HG03457 (cell line): ENCODE results near the gene SLC39A12.
A peak's percentile ranks its signal among the peaks of the same experiment; 100 is the strongest.

Experiments used
- ATAC-seq: cut with Tn5 transposase; IDR thresholded peaks from one replicate; pipeline ENCODE4 v1.9.1; 2021; ENCODE audit warnings: moderate number of reproducible peaks; ENCODE audit not compliant: unreplicated experiment

SLC39A12 gene

DNA sequence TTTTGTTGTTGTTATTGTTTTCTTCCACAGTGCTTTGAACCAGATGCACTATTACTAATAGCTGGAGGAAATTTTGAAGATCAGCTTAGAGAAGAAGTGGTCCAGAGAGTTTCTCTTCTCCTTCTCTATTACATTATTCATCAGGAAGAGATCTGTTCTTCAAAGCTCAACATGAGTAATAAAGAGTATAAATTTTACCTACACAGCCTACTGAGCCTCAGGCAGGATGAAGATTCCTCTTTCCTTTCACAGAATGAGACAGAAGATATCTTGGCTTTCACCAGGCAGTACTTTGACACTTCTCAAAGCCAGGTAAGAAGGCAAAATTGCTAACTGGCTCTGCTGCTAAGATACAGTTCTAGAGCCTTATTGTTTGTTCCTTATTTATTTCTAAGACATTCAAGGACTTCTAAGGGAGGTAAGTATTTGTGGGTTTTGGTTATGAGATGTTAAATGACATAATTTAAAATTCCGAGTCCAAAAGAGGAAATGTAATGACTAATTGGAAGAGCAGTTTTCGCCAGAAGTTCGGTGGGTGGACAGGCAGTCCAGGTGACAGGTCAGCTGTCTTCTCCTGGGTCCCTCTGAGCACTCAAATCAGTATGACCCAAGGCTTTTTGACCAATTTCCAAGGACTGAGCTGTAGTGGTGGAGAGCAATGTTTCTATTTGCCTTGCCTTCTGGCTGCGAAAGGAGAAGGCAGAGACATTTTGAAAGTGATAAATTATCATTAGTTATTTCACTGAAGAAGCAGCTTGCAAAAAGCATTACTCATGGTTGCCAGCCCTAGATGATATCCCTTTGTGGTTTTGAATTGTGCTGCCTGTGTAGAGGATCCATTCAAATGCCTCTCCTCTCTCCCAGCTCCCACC is 10.1 kb downstream of the SLC39A12 start:
- ATAC-seq = no peak

DNA sequence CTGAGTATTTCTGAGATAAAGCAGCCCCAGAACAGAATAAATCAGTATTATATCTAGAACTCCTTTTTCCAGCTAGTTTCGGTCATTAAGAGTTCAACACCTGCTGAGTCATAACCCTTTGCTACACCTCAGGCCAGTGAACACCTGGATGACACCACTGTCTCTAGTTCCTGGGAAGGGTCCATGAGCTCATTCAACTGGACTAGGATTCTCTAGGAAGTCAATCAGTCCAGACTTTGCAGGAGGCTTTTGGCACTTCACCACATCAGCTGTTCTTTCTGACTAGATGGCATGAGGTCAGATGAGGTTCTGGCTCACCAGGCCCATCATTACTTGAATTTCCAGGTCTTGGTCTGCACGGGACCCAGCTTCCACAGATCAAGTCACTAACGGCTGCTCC is 11.7 kb downstream of the SLC39A12 start:
- ATAC-seq = no peak

DNA sequence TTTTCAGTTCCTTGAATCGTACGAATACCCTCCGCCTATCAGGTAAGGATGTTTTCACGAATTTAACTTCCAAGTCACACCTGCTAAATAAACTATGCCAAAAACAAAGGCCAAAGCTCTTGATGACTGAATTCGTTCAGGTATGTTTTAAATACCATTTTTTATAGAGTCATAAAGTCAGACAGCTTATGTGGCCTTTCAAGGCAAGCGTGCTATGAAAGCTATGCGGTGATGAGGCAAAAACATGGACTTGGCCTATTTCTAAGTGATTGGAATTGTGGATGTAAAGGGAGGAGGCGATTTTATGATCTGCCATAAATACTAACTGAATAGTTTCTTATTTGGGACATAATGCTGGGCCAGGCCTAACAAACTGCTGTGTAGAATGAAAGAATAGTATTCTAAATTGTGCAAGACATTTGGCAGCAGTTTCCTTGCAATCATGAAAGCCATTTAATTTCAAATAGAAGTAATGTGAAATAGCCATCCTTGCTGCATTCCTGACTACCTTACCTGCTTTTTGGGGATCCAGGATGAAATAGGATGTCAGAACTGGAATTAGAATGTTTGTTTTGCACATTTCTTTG is 14.0 kb downstream of the SLC39A12 start:
- ATAC-seq = no peak

DNA sequence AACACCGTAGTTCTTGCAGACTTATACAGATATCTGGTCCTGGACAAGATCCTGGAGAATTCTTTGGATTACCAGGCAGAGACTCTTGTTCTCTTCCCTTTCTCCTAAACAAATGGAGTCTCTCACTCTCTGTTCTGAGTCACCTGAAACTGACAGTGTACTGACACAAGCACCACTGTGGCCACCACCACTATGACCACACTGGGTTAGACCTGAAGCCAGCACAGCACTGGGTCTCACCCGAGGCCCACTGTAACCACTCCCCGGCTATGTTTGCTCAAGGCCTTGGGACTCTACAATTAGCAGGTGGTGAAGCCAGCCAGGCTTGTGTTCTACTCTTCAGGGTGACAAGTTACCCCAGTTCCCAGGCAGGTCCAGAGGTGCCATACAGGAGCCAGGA is 22.8 kb downstream of the SLC39A12 start:
- no peak for ATAC-seq

DNA sequence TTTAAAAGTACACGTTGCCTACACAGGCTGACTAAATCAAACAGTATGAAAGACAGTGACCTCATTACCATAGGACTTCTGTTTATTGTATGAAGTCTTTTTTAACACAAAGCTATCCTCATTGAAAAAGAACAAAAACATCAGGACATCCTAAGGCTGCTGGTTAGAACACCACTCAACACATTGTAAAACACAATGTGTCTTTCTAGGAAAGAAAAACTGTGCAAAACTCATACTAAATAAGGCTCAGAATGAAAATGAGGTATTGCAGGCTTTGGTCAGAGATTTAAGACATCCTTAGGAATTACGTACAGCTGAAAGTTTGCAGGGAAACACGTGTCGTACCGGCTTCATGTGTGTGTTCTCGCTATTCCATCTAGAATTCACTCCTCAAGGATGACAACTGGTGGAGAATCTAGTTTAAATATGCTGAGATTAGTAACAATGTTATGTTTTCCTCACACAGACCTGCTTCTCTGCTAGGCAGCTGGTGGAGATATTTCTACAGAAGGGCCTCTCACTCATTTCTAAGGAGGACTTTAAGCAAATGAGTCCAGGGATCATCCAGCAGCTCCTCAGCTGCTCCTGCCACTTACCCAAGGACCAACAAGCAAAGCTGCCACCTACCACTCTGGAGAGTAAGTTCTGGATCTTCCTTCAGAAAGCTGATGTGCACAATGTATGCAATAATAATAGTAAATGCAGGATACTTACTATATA is 29.3 kb downstream of the SLC39A12 start:
- no peak for ATAC-seq

DNA sequence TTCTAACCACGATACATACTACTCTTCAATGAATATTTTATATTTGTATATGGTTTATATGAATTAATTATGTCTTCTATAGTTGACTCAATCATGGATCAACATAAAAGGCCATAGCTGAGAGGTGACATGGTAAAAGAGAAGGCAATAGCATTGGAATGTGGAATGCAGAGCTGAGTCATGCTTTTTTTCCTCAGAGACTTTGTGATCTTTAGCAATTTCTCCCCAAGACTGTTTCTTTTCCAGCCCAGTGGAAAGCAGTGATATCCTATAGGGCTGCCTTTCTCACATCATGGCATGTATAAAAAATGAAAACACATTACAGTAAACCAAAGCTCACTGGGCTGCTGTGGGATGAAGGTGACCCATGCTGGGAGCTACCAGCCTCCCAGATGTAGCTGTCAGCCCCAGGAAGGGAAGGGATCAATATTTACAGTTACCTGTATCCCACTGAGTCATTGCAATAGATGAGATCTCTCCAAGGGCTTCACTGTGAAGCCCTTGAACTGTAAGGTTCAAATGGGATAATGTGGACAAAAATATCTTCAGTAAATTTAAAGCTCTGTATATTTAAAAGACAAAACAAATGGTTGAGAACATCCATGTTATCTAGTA is 30.2 kb downstream of the SLC39A12 start:
- ATAC-seq = no peak

DNA sequence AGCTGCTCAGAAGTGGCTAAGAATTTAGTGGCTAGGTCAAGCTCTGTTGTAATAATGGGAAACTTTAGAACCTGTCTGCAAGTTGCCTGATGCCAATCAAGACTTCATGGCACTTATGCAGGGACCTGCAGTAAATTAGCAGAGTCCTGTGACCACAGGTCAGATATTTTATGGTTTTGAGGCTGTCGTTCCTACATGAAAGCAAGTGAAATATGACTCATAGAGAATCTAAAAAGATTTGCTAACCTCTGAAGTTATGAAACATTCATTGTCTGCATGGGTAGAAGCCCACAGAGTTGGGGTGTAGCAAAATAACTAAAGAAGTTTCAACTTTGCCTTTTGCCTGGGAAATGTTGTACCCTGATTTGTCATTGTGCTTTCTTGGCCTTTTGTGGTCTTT is 32.3 kb downstream of the SLC39A12 start:
- peak; percentile 78 for ATAC-seq

DNA sequence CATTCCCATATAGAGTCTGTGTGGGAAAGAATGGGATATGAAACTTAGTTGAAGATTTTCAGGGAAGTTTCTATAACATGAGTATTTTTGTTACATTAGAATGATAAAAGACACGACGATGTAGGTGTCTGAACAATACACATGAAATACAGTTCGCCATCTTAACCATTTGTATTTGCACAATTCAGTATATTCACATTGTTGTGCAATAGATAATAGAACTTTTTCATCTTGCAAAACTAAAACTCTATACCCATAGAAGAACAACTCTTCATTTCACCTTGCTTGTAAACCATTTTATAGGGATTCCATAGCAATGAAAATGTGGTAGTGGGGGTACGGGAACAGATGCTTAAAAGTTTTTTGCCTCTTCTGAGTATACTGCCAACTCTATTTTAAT is 32.8 kb downstream of the SLC39A12 start:
- no peak for ATAC-seq

DNA sequence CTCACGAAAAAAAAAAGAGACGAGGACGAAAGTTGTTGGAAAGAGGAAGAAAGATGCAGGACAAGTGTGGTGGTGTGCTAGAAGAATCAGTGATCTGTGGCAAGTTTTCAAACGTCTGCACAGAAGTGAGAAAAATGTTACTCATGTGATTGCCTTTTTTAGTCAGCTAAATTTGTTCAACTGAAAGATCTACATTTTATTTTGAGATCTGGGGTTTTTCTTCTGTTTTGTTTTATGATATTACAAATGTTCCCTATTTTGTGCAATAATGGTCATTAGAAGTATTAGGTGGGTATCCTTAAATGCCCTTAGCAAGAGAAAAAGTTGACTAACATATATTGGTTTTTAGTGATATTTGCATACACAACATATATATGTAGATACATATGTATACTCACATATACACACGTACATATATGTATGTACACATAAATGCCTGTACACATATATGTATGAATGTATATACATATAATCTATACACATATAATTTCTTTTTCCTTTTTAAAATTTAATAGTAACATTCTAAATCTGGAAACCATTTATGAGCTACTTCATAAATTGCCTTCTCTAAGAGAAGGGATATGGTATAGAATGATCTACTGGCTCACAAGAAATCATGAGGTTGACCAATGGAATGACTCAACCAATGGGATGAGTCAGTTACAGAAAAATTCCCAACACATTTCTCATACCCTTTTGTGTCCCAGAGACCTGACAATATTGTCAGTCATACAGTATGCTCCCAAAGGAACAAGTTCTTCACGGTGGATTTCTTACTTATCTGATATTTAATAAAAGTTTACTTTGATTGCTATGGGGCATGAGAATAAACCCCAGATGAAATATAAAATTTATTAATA is 38.4 kb downstream of the SLC39A12 start:
- peak; percentile 76 for ATAC-seq

DNA sequence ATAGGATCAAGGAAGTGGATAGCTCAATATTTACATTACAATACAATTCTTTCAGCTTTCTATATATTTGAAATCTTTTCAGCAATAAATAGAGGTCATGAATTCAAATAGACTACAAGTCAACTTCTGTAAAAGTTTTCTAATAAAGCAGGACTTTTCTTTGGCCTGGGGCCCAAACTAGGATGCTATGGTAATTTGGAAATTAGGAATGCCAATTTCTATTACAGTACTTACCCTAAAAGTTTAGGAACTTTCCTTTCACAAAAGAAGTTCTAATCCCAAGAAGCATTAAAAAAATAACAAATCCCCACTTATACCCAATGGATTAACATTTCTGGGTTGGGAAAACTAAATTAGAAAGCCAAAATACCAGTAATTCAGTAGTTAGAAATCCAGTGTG is 40.5 kb downstream of the SLC39A12 start:
- no peak for ATAC-seq

DNA sequence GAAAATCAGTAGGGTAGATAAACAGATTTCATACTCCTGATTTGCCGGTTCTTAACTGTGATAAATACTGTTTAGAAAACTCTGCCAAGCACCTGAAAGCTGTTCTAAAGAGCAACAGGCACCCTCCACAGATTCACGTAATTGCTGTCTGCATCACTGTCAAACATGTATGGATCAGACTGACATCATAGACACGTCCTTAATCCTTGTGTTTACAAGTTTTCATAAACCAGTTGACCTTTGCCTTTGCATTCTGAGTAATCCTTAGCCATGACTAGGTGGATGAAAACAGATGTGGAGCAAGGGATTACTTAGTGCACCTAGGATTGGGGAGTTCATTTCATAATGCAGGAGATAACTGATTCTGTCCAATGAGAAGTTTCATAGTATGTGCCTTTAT is 41.6 kb downstream of the SLC39A12 start:
- ATAC-seq = no peak

DNA sequence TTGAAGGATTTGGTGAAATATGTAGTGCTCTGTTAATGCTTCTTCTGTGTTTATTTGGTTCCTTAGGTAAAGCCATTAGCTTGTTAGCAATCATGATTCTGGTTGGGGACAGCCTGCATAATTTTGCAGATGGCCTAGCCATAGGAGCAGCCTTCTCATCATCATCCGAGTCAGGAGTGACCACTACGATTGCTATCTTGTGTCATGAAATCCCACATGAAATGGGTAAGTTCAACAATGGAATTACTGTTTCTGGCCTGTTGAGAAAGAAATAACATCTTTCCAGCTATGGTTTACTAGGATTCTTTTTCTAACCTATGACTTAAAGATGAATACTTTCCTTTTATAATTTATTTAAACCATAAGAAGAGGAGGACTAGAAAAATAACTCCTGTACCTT is 48.9 kb downstream of the SLC39A12 start:
- no peak for ATAC-seq

DNA sequence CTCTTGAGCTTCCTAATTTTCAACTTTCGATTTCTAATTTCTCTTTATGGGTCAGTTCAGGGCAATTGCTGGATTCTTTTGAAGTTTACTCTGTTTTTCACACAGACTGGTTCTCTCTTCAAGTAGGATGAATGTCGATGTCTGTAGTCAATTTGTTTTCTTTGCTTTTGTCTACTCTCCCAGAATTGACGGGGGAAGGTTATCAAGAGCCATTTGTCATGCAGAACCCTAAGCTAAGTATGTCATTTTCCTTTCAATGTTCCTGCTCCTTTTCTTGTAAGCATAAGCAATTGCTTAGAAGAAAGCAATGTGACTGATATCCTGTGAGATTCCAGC is 53.7 kb downstream of the SLC39A12 start:
- no peak for ATAC-seq

DNA sequence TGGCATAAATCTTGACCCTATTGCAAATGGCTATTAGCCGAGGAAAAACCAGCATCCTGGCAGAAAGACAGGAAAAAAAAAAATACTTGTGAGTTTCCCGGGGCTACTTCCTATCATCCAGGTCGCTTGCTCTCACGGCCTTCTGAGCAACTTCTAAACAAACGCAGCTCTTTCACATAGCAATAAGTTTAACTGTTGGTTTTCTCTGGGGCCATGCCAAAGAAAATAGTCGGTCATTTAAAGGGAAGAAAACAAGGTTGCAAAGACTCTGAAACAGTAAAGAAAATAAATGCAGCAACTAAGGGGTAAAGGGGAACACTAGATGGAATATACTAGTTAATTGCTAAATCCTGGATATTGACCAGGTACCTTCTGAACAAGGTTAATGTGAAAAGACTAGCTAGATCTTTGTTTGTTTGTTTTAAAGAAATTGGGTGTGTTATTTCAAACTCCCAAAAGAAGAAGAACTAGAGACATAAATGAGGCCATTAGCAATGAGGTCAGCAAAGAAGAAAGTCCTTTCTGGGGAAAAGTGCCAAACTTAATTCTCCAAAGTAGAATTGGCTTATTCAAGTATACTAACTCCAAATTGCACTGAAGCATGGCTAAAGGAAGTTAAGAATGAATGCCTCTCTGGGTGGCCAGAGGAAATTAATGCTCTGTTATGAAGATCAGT is 54.2 kb downstream of the SLC39A12 start:
- ATAC-seq = no peak

DNA sequence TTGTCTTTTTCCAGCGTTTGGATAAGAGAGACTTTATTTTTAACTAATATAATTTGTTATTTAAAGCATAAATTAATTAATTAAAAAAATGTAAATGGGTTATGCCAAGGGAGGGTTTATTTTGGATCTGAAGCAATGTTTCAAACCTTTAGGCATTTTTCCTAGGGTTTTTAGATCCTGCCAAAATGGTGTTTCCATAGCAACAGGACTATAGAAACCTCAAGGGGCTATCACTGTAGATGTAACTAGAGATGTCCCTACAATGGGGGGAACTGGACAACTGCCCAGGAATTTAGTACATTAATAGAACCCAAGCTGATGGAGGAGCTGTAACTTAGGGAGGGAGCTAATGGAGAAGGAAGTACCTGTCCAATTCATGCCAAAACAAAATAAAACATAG is 57.3 kb downstream of the SLC39A12 start:
- no peak for ATAC-seq

DNA sequence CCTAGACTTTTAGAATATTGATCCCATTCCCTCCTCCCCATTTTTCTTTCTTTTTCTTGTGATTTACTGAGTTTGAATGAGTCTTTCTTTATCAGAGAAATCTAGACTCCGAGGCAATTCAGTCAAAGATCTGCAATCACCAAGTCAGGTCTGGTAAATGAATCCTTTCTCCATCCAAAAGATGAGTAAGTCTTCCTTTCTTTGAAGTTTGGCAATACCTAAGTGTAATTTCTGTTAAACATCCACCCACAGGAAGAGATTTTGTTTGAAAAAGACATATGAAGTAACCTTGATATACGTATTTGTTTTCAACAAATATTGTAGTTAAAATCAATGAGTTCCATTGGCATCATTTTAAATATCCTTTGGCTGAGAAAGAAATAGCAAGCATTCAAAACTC is 58.3 kb downstream of the SLC39A12 start:
- ATAC-seq = no peak

DNA sequence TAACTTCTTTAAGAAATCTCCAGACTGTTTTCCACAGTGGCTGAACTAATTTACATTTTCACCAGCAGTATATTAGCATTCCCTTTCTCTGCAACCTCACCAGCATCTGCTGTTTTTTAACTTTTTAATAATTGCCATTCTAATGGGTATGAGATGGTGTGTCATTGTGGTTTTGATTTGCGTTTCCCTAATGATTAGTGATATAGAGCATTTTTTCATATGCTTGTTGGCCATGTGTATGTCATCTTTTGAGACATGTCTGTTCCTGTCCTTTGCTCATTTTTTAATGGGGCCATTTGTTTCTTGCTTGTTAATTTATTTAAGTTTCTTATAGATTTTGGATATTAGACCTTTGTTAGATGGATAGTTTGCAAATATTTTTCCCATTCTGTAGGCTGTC is 68.8 kb downstream of the SLC39A12 start:
- ATAC-seq = no peak

DNA sequence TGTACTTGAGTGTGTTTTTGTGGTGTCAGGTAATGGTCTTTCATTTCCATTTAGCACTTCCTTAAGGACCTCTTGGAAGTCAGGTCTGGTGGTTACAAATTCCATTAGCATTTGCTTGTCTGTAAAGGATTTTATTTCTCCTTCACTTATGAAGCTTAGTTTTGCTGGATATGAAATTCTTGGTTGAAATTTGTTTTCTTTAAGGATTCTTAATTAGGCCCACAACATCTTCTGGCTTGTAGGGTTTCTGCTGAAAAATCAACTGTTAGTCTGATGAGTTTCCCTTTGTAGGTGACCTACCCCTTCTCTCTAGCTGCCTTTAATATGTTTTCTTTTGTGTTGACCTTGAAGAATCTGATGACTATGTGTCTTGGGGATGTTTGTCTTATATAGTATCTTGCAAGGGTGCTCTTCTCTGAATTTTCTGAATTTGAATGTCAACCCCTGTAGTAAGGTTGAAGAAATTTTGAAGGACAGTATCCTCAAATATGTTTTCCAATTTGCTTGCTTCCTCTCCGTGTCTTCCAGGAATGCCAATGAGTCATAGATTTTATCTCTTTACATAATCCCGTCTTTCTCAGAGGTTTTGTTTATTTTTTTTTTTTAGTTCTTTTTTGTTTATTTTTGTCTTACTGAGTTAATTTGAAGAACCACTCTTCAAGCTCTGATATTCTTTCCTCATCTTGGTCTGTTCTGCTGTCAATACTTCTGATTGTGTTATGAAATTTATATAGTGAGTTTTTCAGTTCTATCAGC is 70.2 kb downstream of the SLC39A12 start:
- ATAC-seq = no peak

DNA sequence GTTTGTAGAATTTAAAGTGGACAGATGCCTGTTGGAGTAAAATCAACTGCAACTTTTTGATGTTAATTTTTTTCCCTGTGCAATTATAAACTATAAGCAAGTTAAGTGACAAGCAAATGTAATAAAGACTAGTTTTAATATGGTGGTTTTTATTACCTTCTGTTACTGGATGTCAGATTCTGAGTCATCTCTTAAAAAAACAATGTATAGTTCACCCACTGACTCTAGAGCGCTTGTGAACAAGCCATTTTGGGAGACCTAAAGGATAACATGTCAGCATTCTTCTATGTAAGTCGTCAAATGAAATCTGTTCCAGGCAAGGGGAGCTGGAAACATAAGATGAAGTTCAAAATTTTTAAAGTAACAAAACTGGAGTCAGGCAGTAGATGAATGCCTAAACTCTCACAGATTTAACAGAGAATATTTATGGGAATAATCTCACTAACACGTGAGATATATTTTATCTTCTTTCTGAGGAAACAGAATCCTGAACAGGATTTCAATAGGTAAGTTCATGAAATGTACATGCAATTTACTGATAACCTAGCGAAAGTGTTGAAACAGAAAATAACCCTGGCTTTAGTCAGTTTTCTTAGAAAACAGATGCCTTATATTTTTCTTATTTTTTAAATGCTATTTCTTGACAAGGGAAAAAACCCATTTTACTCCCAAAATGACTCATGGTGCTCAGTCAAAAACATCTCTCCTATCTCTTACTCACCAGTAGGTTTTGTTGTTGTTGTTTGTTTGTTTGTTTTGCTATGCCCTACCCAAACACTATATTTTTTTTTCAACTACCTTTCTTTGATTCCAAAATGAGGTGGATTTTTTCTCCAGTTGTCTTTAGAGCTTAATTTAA is 91.7 kb downstream of the SLC39A12 start:
- no peak for ATAC-seq
